NCI-H1048 (cell line): ENCODE results near the gene ERG.

Source experiments
- DNase-seq: peaks from one replicate; lab custom pipeline; 2025; lab: John Stamatoyannopoulos, UW

The ERG gene, protein sequence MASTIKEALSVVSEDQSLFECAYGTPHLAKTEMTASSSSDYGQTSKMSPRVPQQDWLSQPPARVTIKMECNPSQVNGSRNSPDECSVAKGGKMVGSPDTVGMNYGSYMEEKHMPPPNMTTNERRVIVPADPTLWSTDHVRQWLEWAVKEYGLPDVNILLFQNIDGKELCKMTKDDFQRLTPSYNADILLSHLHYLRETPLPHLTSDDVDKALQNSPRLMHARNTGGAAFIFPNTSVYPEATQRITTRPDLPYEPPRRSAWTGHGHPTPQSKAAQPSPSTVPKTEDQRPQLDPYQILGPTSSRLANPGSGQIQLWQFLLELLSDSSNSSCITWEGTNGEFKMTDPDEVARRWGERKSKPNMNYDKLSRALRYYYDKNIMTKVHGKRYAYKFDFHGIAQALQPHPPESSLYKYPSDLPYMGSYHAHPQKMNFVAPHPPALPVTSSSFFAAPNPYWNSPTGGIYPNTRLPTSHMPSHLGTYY

DNA sequence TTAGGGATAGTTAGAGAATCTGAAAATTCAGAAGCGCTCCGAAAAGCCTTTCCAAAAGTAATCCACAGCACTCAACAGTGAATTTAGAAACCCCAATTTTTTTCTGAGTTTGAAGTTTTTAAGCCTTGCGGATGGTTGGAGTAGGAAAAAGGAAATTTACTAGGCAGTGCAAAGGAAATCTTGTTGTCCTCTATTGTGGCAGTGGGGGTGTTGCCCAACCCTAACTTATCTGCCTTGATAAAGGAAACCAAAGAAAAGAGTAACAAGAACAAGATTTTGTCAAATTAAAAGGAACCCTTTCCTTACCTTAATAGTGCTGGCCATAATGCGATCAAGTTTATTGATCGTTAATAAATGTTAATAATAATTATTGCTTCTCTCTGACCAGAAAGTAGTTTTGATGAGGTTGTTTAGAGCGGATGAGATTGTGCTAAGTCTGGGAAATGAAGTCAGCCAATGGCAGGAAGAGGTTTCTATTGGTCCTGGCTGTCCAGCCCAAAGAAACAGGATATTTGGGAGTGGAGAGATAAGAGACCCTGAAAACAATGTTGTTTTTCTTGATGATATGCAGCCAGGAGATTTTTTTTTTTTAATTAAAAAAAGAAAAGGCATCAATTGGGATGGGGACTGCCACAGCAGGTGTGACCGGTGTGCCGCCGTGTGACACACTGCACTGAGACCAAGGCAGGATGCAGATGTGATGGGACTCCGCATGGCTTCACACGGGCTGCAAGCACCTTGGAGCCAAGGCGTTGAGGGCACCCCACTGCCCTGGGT, at the start of gene ERG:
ERG (minus strand) TSS at position 421 of the 777 bp plus-strand sequence; CDS start at position 324, 97 bp downstream.
- DNase-seq, result no peak

- DNase-seq, result no peak
Observed at GRCh38 chr21:38544661-38545060, 46.4 kb upstream of the ERG start.

DNA sequence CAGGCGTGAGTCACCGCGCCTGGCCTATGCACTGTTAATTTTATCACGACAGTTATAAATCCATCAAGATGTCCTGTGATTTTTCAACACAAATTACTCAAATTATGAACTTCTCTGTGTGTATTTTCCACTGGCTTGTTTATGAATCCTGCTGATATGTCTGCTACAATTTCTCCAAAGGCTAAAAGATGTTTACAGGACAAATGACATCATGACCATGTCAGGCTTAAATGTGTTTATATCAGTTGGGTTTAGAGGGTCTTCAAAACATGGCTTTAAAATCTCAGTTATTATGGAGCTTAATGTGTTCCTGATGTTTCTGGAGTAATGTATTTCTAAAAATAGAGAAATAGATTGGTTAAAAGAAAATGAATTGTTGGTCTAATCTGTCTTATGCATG, 44.0 kb upstream of the ERG start:
- no peak for DNase-seq

DNA sequence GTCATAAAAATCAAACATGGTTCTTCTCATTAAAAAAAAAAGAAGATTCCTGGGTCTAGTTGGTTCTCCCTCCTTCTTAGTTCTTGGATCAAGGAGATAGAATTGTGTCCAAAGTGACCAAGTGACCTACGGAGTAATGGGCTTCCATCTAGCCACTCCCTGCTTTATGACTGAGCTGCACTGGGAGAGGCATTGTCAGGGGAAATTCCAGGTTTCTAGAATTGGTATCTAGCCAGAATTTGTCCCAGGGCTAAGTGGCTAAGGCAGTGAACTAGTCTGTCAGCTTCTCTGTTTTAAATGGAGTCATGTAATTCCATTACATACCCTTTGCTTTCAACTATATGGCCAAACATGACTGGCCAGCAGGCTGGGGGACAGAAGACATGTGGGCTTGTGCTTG, 40.1 kb upstream of the ERG start:
- no peak for DNase-seq

GRCh38 chr21:38534591-38534990, 36.3 kb upstream of the ERG start:
- DNase-seq, result no peak

GRCh38 chr21:38533887-38534286, 35.6 kb upstream of the ERG start:
- DNase-seq, result no peak

DNA sequence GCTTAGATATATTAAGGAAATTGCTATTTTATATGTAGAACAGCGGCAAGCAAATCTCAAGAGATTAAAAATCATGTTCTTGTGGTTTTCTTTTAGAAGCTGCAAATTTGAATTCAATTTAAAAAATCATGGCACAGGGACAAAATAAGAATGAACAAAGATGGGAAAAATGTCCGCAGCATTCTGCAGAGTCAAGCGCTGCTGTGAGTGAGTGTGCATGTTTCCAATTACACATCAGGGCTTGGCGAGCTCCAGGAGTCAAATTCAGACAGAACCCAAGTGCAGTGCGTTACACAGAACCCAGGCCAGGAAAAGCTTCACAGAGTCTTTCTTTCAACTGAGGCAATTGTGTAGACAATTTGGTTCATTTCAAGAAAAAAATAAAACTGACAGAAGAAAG, 33.3 kb upstream of the ERG start:
- DNase-seq, result no peak

- no peak for DNase-seq
Observed at GRCh38 chr21:38531039-38531541, 32.8 kb upstream of the ERG start.

DNA sequence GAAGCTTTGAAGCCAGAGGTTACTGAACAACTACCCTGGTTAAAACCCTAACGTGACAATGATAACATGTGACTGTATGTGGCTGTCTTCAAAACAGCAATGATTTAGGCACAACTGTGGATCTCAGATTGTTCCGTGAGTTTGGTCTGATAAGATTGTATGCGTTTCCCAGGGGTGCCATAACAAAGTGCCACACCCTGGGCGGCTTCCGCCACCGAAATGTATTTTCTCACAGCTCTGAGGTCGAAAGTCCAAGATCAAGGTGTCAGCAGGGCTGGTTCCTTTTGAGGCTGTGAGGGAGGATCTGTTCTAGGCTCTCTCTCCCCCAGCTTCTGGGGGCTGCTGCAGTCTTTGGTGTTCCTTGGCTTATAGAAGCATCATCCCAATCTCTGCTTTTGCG, 29.5 kb upstream of the ERG start:
- DNase-seq, result no peak

DNA sequence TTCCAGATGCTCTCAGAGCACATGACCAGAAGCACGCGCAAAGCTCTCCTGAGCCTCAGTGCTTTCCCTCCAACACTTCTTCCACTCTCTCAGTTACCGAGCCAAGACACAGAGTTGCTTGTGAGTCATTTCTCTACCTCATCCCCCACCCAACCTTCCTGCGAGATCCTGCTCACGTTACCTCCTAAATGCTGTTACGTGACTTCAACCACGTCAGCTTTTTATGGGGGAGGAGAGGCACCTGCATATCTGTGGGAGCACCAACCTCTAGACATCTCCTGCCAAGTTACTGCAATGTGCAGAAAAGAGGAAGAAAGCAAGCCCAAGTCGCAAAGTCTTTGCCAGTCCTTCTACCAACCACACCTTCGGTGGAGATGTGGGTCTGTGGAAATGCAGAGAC, 27.2 kb upstream of the ERG start:
- DNase-seq, result no peak

GRCh38 chr21:38524168-38525153, 26.2 kb upstream of the ERG start:
- DNase-seq, result no peak

GRCh38 chr21:38520511-38520910, 22.2 kb upstream of the ERG start:
- DNase-seq, result no peak

DNA sequence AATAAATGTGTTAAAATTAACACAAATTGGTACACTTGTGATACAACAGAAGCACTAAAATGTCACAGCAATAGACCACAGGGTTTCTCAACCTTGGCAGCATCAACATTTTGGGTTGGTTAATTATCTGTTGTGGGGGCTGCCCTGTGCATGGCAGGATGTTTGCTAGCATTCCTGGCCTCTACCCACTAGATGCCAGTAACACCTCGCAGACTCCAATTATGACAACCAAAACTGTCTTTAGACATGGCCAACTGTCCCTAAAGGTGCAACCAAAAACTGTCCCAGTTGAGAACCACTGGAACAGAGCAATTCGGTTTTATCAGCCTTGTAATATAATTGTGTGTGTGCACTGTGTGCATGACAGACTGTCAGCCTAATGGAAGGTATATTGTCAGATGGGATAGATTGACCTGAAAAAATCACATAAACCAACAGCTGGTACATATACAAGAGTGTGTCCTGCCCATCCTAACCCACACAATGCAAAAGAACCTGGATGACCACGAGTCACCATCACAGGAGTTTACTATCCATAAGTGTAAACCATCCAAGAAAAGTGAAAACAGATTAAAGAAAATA, 13.5 kb upstream of the ERG start:
- no peak for DNase-seq

- DNase-seq, result no peak
Observed at GRCh38 chr21:38511198-38511597, 12.9 kb upstream of the ERG start.

- DNase-seq, result no peak
Observed at GRCh38 chr21:38507374-38507942, 9.2 kb upstream of the ERG start.

DNA sequence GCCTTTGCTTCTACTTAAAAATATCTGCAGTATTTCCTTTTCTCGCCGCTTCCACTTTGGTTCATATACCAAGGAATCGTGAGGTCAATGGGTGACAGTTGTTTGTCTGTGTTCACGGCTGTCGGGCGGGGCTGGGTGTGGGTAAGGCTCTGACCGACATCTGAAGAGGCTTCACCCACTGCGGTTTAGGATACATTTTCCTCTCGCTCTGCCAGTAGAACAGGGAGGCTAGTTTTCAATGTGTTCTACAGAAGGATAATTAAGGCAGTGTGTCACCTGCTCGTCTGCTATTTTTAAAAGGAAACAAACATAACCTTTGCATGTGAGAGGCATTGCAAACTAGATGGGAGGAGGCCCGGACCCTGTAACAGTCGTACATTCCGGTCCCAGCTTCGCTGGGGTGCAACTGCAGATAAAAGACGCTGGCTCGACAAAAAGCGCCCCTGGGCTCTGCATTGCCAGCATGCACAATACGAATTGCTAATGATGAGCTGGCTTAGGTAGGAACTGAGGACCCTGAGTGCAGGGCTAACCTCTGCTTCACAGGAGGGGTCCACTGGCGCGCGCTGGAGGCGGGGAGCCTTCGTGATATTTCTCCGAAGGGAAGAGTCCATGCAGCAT, 8.5 kb upstream of the ERG start:
- no peak for DNase-seq

DNA sequence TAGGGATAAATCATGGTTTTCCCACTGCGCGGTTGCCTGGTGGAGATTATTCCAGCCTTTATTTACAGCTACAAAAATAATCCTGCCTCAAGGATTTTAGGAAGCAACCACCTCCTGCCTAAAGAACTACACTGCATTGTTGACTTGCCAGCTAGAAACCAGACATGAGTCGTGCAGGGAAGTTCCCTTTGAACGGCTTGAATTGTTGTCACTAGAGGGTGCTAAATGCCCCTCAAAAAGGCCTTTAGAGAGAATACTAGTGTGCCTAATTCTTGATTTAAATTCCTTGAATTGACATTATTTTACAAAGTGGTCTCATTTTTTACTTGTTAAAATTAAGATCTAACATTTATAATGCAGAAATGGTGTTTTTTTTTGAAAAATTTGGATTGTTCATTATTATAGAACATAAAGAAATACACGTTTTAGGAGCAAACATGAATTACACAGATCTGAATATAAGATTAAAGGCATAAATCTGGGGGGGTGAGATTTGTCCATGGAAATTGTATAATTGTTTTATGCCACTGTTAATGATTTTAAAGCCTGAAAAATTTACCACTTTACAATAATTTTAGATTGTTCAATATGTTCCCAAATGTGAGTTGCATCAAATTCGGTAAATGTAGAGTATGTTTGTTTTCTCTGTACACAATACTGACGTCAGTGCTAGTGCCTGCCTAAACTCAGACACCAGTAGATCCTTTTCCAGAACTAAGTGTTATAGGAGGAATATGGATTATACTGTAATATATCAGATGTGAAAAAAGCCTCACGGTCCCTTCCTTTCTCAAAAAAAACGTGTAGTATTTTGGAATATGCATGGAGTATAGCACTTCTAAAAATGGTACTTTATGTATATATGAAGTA, 7.6 kb upstream of the ERG start:
- no peak for DNase-seq

DNA sequence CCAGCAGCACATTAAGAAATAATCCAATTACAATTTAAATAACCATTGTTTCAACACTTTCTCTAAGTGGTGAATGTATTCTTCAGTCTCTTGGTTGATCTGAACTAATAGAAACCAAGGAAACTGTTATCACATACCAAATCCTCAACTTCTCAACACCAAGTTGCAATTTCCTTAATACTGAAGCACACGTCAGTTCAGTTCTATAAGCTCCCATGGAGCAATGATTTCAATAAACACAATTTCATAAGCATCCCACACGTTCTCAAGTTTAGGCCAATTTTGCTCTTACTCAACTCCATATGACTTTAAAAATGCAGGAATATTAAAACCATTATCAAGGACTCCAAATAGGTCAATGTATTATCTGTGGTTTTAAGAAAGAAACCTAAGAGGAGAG, 5.8 kb upstream of the ERG start:
- no peak for DNase-seq

DNA sequence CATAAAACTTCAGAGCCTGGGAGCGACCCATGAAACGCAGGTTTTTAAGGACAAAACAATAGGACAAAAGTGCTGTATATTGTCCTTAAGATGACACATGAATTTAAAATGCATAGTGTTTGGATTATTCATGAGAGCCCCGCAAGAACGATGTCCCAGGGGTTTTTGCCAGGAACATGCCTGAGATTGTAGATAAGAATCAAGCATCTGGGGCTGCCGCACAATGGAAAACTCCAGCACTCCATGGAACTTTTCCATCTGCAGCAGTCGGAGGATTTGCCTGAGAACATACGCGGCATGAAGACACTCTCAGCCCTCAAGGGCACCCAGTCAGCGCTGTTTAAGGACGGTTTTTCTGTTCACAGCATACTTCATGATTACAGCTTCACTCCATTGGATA, 5.3 kb upstream of the ERG start:
- no peak for DNase-seq

DNA sequence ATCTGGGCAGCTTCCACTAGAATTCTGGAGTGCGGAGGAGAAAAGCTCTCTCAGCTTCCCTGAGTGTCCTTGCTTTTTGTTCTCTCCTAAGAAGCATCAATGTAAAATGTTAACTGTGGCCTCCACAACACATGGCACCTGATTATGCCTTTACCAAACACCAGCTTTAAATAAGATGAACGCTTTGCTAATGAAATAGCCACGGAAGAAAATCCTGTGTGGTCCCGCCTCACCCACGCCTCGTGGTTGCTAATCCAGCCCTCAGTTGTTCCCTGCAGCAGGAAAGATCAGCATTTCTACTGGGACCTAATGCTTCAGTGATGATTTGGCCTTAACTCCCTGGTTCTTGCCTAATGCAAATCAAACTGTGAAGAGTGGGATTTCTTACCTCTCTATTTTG, 1.8 kb upstream of the ERG start:
- DNase-seq, result no peak
